Tibial nerve (tissue), 4 donors: Measurements from ENCODE around the gene GPR135. TPM values are rescaled to one million over a fixed set of nuclear protein-coding genes. Genes with fewer than 3 reads are reported as not detected.
A peak's percentile ranks its signal among the peaks of the same experiment; 100 is the strongest.

Experiments
- DNase-seq, 2 donors: peaks; one replicate each; pipeline ENCODE4 v3.0.0-alpha.2; 2019; ENCODE audit warnings: low spot score in 2 of 2
- H3K27ac ChIP-seq, 4 donors: fragments of 200-600 bp; sonication (generic) in 3 of 4; one replicate each; pipeline ENCODE4 v1.5.1; 2017 to 2019; ENCODE audit warnings: mild to moderate bottlenecking in 1 of 4
- H3K27me3 ChIP-seq, 2 donors: fragments of 200-600 bp; sonication (generic) in 1 of 2; one replicate each; pipeline versions ENCODE4 v1.5.1 to v1.6.0; 2017 to 2019
- H3K36me3 ChIP-seq, 3 donors: fragments of 200-600 bp; sonication (generic); one replicate each; pipeline ENCODE4 v1.5.1; 2018 to 2019
- H3K4me1 ChIP-seq, 4 donors: fragments of 200-600 bp; sonication (generic) in 3 of 4; one replicate each; pipeline ENCODE4 v1.5.1; 2017 to 2019
- H3K4me3 ChIP-seq, 4 donors: fragments of 200-600 bp; sonication (generic) in 3 of 4; one replicate each; pipeline ENCODE4 v1.5.1; 2017 to 2019; ENCODE audit warnings: mild to moderate bottlenecking in 1 of 4, moderate library complexity in 1 of 4
- H3K9me3 ChIP-seq, 4 donors: fragments of 200-600 bp; sonication (generic) in 3 of 4; one replicate each; pipeline ENCODE4 v1.5.1; 2017 to 2019
- EP300 ChIP-seq, 2 donors: sonication (generic); formaldehyde crosslinking; IDR thresholded peaks; one replicate each; pipeline ENCODE4 v1.6.1; 2017; ENCODE audit warnings: antibody characterized with exemption in 2 of 2, mild to moderate bottlenecking in 1 of 2
- POLR2A ChIP-seq, 2 donors: fragments of 450-650 bp; IDR thresholded peaks; one replicate each; pipeline ENCODE4 v1.6.1; 2017; ENCODE audit warnings: antibody characterized with exemption in 2 of 2, mild to moderate bottlenecking in 2 of 2, moderate library complexity in 2 of 2
- WGBS, 2 donors: methylation state at CpG; one replicate each; pipeline ENCODE4 v1.1.5; 2018; 5-methylcytosine and 5-hydroxymethylcytosine counted together
- total RNA-seq, 4 donors: library from RNA; depleted of rRNA; stranded (reverse); fragments of >200 nt; gene quantifications; one replicate each; pipeline ENCODE4 v1.1.0, GENCODE V29; 2016
- TF ChIP-seq, protein P1 (sequence below), 5 experiments: fragments of 200-600 bp in 3 of 5; fragments of 450-650 bp in 2 of 5; sonication (generic) in 3 of 5; IDR thresholded peaks; one replicate each; pipeline ENCODE4 v1.5.1; 2016 to 2019; ENCODE audit warnings: antibody characterized with exemption in 5 of 5, mild to moderate bottlenecking in 3 of 5, moderate library complexity in 2 of 5

Gene GPR135
- total RNA-seq, 4 donors from 2014 or later: 5.9 to 17.7 (median 11.3) TPM

DNA sequence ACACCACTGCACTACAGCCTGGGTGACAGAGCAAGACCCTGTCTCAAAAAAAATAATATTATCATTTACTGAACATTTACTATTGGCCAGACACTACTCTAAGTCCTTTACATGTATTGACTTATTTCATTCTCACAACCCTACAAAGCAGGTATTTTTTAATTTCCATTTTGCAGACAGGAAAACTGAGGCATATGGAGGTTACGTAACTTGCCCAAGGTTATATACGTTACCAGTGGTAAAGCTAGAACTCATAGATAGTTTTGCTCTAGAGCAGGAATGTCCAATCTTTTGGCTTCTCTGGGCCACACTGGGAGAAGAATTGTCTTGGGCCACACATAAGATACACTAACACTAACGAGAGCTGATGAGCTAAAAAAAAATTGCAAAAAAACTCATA lies 13.4 kb upstream of the GPR135 start:
- Histone ChIP-seq H3K4me3 (no peak overlapping the region), H3K9me3 (no peaks in the 10 kb centered on the region), H3K36me3 (peaks cover 0 to 35% (median 4%) of the 10 kb centered on the region in 3 donors), H3K27ac (no peak overlapping the region), H3K27me3 (no peaks in the 10 kb centered on the region), H3K4me1 (peaks cover 0 to 42% (median 19%) of the 10 kb centered on the region in 4 donors)
- DNase-seq: no peak
- WGBS, 2 donors: 88 to 91% methylated on average over 3 of the region's 3 CpGs
- TF ChIP-seq POLR2A (IDR thresholded peaks at IDR 0.05): no peak
- TF ChIP-seq EP300 (IDR thresholded peaks at IDR 0.05): no peak
- TF ChIP-seq, protein P1, sequence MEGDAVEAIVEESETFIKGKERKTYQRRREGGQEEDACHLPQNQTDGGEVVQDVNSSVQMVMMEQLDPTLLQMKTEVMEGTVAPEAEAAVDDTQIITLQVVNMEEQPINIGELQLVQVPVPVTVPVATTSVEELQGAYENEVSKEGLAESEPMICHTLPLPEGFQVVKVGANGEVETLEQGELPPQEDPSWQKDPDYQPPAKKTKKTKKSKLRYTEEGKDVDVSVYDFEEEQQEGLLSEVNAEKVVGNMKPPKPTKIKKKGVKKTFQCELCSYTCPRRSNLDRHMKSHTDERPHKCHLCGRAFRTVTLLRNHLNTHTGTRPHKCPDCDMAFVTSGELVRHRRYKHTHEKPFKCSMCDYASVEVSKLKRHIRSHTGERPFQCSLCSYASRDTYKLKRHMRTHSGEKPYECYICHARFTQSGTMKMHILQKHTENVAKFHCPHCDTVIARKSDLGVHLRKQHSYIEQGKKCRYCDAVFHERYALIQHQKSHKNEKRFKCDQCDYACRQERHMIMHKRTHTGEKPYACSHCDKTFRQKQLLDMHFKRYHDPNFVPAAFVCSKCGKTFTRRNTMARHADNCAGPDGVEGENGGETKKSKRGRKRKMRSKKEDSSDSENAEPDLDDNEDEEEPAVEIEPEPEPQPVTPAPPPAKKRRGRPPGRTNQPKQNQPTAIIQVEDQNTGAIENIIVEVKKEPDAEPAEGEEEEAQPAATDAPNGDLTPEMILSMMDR (IDR thresholded peaks at IDR 0.05): no peak

GRCh38 chr14:59475709-59476108 lies 10.5 kb upstream of the GPR135 start:
- no peak overlapping the region for H3K4me3 ChIP-seq
- no peak overlapping the region for H3K27ac ChIP-seq
- no peak for DNase-seq
- H3K36me3 ChIP-seq: peaks cover 0 to 58% (median 4%) of the 10 kb centered on the region in 3 donors
- 88 to 96% methylated on average over 1 of the region's 1 CpG for WGBS, 2 donors
- H3K4me1 ChIP-seq: peaks cover 0 to 15% (median 0%) of the 10 kb centered on the region in 4 donors
- H3K9me3 ChIP-seq: no peaks in the 10 kb centered on the region
- no peak for TF ChIP-seq EP300 (IDR thresholded peaks at IDR 0.05)
- TF ChIP-seq, protein P1 (IDR thresholded peaks at IDR 0.05): no peak
- TF ChIP-seq POLR2A (IDR thresholded peaks at IDR 0.05): no peak
- no peaks in the 10 kb centered on the region for H3K27me3 ChIP-seq

GRCh38 chr14:59474172-59474571 lies 9.0 kb upstream of the GPR135 start:
- 55 to 67% methylated on average over 1 of the region's 1 CpG for WGBS, 2 donors
- Histone ChIP-seq H3K4me3 (no peak overlapping the region), H3K27me3 (no peaks in the 10 kb centered on the region), H3K9me3 (no peaks in the 10 kb centered on the region), H3K36me3 (peaks cover 0 to 67% (median 4%) of the 10 kb centered on the region in 3 donors), H3K27ac (no peak overlapping the region), H3K4me1 (peaks cover 0 to 5% (median 0%) of the 10 kb centered on the region in 4 donors)
- TF ChIP-seq EP300 (IDR thresholded peaks at IDR 0.05) (no peak), POLR2A (IDR thresholded peaks at IDR 0.05) (no peak)
- TF ChIP-seq, protein P1 (IDR thresholded peaks at IDR 0.05): no peak
- no peak for DNase-seq

DNA sequence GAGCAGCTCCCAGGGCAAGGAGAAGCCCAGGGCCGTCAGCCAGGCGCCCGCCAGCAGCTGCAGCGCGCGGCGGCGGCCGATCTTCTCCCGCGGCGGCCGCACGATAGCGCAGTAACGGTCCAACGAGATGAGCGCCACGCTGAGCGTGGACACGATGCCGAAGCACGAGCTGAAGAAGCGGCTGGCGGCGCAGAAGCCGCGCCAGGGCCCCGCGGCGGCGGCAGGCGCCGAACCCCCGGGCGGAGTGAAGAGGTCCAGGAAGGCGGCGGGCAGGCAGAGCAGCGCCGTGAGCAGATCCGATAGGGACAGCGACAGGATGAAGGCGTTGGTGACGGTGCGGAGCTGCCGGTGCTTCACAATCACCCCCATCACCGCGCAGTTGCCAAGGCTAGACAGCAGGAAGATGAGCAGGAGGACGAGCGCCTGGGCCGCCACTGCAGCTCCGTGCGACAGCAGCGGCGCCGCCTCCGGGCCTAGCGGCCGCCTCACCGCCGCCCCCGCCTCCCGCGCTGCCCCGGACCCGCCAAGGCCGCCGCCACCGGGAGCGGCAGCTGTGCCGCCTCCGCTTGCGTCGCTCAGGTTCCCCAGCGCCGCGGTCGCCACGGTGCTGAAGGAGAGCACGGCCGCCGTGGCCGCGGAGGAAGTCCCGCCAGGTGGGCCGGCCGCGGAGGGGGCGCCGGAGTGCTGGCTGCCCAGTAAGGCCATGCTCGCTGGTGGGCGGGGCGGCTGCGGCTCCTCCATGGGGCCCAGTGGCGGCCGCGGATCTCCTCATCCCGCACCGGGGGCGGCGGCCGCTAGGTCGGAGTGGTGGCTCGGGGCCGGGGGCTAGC lies 479 bp downstream of the GPR135 start:
- TF ChIP-seq POLR2A (IDR thresholded peaks at IDR 0.05) (no peak), EP300 (IDR thresholded peaks at IDR 0.05) (no peak)
- TF ChIP-seq, protein P1 (IDR thresholded peaks at IDR 0.05): no peak
- H3K36me3 ChIP-seq: no peaks in the 10 kb centered on the region
- peaks cover 0 to 21% (median 8%) of the 10 kb centered on the region in 4 donors for H3K4me1 ChIP-seq
- 0 to 1% methylated on average over 50 to 74 of the region's 105 CpGs for WGBS, 2 donors
- H3K27me3 ChIP-seq: no peaks in the 10 kb centered on the region
- H3K9me3 ChIP-seq: no peaks in the 10 kb centered on the region
- peak overlapping the region; percentile 48 to 81 (median 70) for H3K4me3 ChIP-seq
- peak; percentile 37 to 40 for DNase-seq
- peak overlapping the region; percentile 41 to 87 (median 58) for H3K27ac ChIP-seq
